HG03039 (cell line): ENCODE measurements around the gene APOBEC2.
"Not testable (repeated sequence)": the region's sequence is repeated elsewhere in the genome, so short reads cannot be mapped to it uniquely, and the experiment has no call there.

Experiments used
- ATAC-seq: cut with Tn5 transposase; IDR thresholded peaks from one replicate; pipeline ENCODE4 v1.9.1; 2021; ENCODE audit warnings: mild to moderate bottlenecking, moderate library complexity; ENCODE audit not compliant: unreplicated experiment

APOBEC2 gene

GRCh38 chr6:41053041-41053440, at the start of gene APOBEC2:
APOBEC2 (plus strand) TSS chr6:41053202; CDS start chr6:41053348, 146 bp downstream.
- no peak for ATAC-seq

DNA sequence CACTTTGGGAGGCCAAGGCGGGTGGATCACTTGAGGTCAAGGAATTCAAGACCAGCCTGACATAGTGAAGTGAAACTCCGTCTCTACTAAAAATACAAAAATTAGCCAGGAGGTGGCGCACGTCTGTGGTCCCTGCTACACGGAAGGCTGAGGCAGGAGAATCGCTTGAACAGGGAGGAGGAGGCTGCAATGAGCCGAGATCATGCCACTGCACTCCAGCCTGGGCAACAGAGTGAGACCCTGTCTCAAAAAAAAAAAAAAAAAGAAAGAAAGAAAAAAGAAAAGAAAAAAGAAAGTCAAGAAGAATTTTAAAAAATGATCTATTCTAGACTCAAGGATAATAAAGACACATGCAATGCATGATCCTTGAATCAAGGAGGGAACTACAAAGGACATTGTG, 46.8 kb upstream of the APOBEC2 start:
- ATAC-seq: not testable (repeated sequence)

GRCh38 chr6:41006980-41007379, 46.0 kb upstream of the APOBEC2 start:
- ATAC-seq: not testable (repeated sequence)

DNA sequence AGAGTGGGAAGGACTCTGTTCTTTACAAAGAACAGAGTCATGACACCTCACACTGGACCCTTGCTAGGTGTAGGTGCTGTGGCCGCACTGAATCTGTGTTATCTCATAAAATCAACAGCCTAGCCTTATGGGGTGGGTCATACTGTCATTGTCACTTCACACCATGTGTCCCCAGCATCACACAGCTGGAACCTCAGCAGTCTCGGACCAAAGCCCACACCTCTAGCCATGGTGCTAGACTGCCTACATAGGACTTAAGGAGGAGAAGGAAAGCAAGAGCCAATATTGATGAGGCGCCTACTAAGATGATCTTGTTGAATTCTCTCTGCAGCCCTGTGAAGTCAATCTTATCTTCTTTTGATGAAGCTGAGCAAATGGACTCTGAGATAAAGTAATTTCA, 45.0 kb upstream of the APOBEC2 start:
- no peak for ATAC-seq

- no peak for ATAC-seq
Measured at GRCh38 chr6:41009669-41010068, 43.3 kb upstream of the APOBEC2 start.

- no peak for ATAC-seq
Measured at GRCh38 chr6:41011673-41012072, 41.3 kb upstream of the APOBEC2 start.

- ATAC-seq: no peak
Measured at GRCh38 chr6:41013466-41014153, 39.4 kb upstream of the APOBEC2 start.

- no peak for ATAC-seq
Measured at GRCh38 chr6:41014780-41015179, 38.2 kb upstream of the APOBEC2 start.

DNA sequence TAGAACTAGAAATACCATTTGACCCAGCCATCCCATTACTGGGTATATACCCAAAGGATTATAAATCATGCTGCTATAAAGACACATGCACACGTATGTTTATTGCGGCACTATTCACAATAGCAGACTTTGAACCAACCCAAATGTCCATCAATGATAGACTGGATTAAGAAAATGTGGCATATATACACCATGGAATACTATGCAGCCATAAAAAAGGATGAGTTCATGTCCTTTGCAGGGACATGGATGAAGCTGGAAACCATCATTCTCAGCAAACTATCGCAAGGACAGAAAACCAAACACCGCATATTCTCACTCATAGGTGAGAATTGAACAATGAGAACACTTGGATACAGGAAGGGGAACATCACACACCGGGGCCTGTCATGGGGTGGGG, 37.1 kb upstream of the APOBEC2 start:
- ATAC-seq: not testable (repeated sequence)

- no peak for ATAC-seq
Measured at GRCh38 chr6:41017663-41018062, 35.3 kb upstream of the APOBEC2 start.

DNA sequence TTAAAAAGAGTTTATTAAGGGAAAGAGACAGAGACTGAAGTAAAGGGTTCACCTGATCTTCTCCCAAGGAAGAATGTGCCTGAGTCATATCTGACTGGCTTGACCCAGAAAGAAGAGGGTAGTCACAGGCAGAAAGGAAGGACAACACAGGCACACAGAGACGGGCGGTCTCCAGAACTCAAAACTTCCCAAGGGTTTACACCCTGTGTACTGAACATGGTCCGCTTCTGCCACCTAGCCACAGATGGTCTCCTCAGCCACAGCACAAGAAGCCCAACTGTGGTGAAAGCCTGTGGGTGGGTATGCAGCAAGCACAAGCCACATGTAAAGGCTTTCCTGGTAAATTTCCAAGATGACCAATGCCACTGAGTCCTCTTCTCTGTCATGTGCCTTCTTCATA, 31.2 kb upstream of the APOBEC2 start:
- no peak for ATAC-seq

GRCh38 chr6:41022294-41022693, 30.7 kb upstream of the APOBEC2 start:
- ATAC-seq: no peak

DNA sequence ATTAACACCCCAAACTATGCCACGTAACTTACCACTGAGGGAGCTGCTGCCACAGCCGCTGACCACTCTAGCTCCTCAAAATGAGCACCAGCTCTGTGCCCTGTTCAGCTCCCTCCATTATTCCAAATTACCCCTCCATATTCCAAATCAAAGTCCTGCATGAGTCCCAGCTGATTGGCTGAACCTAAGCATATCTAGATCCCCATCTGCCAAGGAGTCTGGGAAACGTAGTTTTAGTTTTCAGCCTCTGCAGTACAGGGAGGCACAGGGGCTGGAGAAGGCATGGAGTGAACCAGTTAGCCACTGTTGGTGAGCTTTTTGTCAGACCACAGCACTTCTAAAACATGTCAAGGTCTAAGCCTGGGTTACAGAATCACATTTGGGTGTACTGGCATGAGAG, 29.9 kb upstream of the APOBEC2 start:
- no peak for ATAC-seq

DNA sequence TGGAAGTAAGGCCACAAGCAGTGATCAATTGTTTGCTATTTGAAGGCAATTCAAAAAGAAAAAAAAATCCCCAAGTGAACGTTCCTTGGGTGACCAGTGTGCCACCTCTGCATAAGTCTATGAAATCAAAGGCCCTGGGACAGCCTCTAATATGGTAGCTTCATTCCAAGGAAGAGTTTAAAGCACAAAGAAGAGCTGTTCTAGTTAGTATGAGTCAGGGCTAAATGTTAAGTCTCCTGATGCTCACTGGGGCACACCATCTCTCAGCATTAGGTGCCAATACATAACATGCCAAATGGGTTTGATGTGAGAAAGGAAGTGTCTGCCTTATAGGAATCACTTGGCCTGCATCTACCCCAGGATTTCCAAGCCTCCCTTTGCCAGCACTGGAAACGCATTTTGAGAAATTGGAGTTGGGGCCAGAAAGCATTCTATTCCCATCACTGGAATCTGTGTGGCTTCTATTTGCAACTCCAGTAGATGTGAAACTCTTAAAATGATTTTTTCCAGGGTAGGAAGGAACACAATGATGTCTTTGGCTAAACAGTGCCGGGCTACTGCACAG, 27.0 kb upstream of the APOBEC2 start:
- no peak for ATAC-seq

- ATAC-seq: no peak
Measured at GRCh38 chr6:41027241-41027640, 25.8 kb upstream of the APOBEC2 start.

GRCh38 chr6:41027799-41028560, 25.0 kb upstream of the APOBEC2 start:
- ATAC-seq: peak; percentile 73

DNA sequence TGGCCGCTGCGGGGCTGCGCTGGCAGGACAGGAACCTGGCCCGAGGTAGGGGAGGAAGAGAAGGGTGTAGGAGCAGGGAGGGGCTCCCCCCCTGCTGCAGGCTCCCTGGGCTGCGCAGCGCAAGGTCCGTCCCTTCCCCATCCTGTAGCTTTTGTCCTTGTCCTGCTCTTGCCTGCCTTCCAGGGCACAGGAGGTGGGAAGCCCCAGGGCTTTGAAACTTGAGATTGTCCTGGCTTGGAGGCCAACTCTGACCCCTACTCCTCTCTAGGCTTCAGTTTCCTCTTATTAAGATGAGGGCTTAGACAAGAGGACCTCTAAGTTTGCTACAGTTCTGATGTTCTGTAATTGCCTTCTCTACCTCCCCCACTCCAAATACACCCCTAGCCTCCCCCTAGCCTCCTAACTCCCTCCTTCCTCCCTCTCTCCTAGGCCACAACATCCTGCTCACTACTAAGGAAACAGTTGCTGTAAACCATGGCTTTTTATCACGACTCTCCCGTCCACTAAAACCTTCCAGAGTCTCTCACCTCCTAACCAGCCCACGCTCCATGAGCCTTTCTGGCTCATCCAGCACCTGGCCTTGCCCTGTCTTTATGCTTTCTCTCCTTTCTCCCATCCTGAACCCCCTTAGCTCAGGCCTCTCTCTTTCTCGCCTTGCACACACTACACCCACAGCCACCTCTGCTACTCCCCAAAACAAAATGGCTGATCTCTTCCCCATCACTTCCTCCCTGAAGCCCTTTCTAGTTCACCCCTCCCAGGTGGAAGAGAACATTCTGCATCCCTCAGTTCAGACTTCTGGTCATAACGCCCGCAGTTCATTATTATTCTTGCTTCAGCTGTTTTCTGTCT, 24.2 kb upstream of the APOBEC2 start:
- ATAC-seq: peak; percentile 30

DNA sequence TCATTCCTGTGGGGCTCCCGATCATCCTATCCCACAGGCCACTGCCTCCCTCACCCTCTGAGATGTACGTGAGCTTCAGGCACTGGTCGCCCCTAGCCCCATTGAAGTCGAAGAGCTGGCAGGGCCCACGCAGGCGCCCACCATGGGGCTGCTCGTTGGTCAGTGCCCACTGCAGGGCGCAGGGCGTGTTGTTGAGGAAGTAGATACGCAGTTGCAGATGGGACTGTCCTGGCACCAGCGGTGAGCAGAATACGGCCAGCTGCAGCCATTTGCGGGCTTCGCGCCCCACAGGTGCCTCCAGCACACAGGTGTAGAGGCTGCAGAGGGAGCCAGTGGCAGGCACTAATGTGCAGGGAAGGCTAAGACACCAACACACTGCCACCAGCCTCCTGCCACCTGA, 20.2 kb upstream of the APOBEC2 start:
- no peak for ATAC-seq

DNA sequence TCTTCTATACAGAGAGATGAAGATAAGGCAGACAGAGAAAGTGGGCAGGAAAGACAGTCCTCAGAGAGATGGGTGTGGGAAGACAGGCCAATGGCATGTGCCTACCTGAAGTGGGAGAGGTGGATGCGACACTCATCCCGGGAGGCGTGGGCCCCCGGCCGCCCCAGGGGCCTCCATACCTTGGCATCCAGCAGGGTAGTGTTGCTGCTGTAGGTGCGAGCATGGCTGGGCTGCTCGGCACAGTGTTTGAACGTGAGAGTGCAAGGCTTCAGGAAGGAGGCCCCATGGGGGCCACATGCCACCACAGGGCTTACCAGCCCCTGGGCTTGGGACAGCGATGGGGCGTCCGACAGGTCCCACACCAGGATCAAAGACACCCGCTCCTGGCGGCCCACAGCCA, 19.2 kb upstream of the APOBEC2 start:
- ATAC-seq: no peak

DNA sequence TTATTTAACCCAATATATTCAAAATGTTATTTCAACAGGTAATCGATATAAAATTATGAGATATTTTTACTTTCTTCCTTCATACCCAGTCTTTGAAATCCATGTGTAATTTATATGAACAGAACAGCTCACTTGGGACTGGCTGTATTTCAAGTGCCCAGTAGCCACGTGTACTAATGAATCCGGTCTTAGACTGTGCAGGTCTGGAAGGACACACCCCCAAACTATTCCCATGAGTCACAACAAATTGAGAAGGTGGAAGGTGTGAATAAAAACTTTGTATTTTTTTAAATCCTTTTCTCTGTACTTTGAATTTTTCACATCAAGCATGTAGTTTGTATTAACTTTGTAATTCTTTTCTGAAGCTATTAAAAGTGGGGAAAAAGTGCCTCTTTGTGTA, 16.8 kb upstream of the APOBEC2 start:
- no peak for ATAC-seq

GRCh38 chr6:41036601-41037000, 16.4 kb upstream of the APOBEC2 start:
- no peak for ATAC-seq
